ENCODE data around the gene CLSTN2. TPM values are rescaled to one million over a fixed set of nuclear protein-coding genes. Genes with fewer than 3 reads are reported as not detected.

CLSTN2 gene
- total RNA-seq, 1 experiment from 2014 or later, result not detected

GRCh38 chr3:140006331-140006730, 71.3 kb downstream of the CLSTN2 start:
- no peaks in the 10 kb centered on the region for H3F3A ChIP-seq (ENCODE audit: insufficient read depth, low read depth)
- no peaks in the 10 kb centered on the region for H3K9me3 ChIP-seq (ENCODE audit: insufficient read depth, low read depth)
- no peak overlapping the region for H3K4me3 ChIP-seq
- CTCF ChIA-PET, result no interaction called here
- no peak overlapping the region for H3K27ac ChIP-seq
- H3K4me2 ChIP-seq, result no peak overlapping the region
- intact Hi-C loops (cut with micrococcal nuclease; ENCODE audit: unreplicated experiment), result no loop called here
- no peaks in the 10 kb centered on the region for H3K27me3 ChIP-seq (ENCODE audit: insufficient read depth, low read depth)
- no peaks in the 10 kb centered on the region for H3K79me2 ChIP-seq (ENCODE audit: low read depth)
- no peaks in the 10 kb centered on the region for H3K9me2 ChIP-seq (ENCODE audit: insufficient read depth)
- no peak for DNase-seq
- H4K20me1 ChIP-seq (ENCODE audit: insufficient read depth), result no peaks in the 10 kb centered on the region
- no peak overlapping the region for H2AFZ ChIP-seq
- no peaks in the 10 kb centered on the region for H3K4me1 ChIP-seq (replicated peaks; ENCODE audit: insufficient read depth)
- H3K36me3 ChIP-seq (ENCODE audit: low read depth), result no peaks in the 10 kb centered on the region
- no TSS peak for BruUV-seq (replicated peaks)
- TF ChIP-seq CTCF (conservative IDR thresholded peaks at IDR 0.05) (no peak), EZH2 (IDR thresholded peaks at IDR 0.05; ENCODE audit: low read depth) (no peak)
- POLR2A ChIA-PET (ENCODE audit: unreplicated experiment), result no interaction called here

GRCh38 chr3:140007081-140007480, 72.1 kb downstream of the CLSTN2 start:
- Histone ChIP-seq H3F3A (ENCODE audit: insufficient read depth, low read depth) (no peaks in the 10 kb centered on the region), H3K4me3 (no peak overlapping the region), H3K9me2 (ENCODE audit: insufficient read depth) (no peaks in the 10 kb centered on the region), H4K20me1 (ENCODE audit: insufficient read depth) (no peaks in the 10 kb centered on the region), H3K27me3 (ENCODE audit: insufficient read depth, low read depth) (no peaks in the 10 kb centered on the region), H3K27ac (no peak overlapping the region), H3K4me1 (replicated peaks; ENCODE audit: insufficient read depth) (no peaks in the 10 kb centered on the region), H3K4me2 (no peak overlapping the region), H3K79me2 (ENCODE audit: low read depth) (no peaks in the 10 kb centered on the region), H3K36me3 (ENCODE audit: low read depth) (no peaks in the 10 kb centered on the region), H2AFZ (no peak overlapping the region), H3K9me3 (ENCODE audit: insufficient read depth, low read depth) (no peaks in the 10 kb centered on the region)
- ChIA-PET POLR2A (ENCODE audit: unreplicated experiment) (no interaction called here), CTCF (no interaction called here)
- BruUV-seq (replicated peaks), result no TSS peak
- intact Hi-C loops (cut with micrococcal nuclease; ENCODE audit: unreplicated experiment), result no loop called here
- no peak for DNase-seq
- TF ChIP-seq CTCF (conservative IDR thresholded peaks at IDR 0.05) (no peak), EZH2 (IDR thresholded peaks at IDR 0.05; ENCODE audit: low read depth) (no peak)

- no peaks in the 10 kb centered on the region for H3F3A ChIP-seq (ENCODE audit: insufficient read depth, low read depth)
- H3K4me1 ChIP-seq (replicated peaks; ENCODE audit: insufficient read depth), result no peaks in the 10 kb centered on the region
- H3K4me2 ChIP-seq, result no peak overlapping the region
- no peak for DNase-seq
- H3K27me3 ChIP-seq (ENCODE audit: insufficient read depth, low read depth), result no peaks in the 10 kb centered on the region
- H3K9me2 ChIP-seq (ENCODE audit: insufficient read depth), result no peaks in the 10 kb centered on the region
- no peaks in the 10 kb centered on the region for H4K20me1 ChIP-seq (ENCODE audit: insufficient read depth)
- TF ChIP-seq CTCF (conservative IDR thresholded peaks at IDR 0.05) (no peak), EZH2 (IDR thresholded peaks at IDR 0.05; ENCODE audit: low read depth) (no peak)
- CTCF ChIA-PET, result no interaction called here
- intact Hi-C loops (cut with micrococcal nuclease; ENCODE audit: unreplicated experiment), result no loop called here
- no peak overlapping the region for H3K4me3 ChIP-seq
- H2AFZ ChIP-seq, result no peak overlapping the region
- no peak overlapping the region for H3K27ac ChIP-seq
- H3K79me2 ChIP-seq (ENCODE audit: low read depth), result no peaks in the 10 kb centered on the region
- BruUV-seq (replicated peaks), result no TSS peak
- no peaks in the 10 kb centered on the region for H3K9me3 ChIP-seq (ENCODE audit: insufficient read depth, low read depth)
- H3K36me3 ChIP-seq (ENCODE audit: low read depth), result no peaks in the 10 kb centered on the region
- POLR2A ChIA-PET (ENCODE audit: unreplicated experiment), result no interaction called here
These were observed 73.2 kb downstream of the CLSTN2 start for GRCh38 chr3:140007911-140008869.

Measured in PC-9 (cell line).